ENCODE measurements around the gene PTGDS. TPM values are rescaled to one million over a fixed set of nuclear protein-coding genes. Genes with fewer than 3 reads are reported as not detected.

The PTGDS gene
- total RNA-seq, 1 experiment from 2014 or later, result 2.2 TPM

DNA sequence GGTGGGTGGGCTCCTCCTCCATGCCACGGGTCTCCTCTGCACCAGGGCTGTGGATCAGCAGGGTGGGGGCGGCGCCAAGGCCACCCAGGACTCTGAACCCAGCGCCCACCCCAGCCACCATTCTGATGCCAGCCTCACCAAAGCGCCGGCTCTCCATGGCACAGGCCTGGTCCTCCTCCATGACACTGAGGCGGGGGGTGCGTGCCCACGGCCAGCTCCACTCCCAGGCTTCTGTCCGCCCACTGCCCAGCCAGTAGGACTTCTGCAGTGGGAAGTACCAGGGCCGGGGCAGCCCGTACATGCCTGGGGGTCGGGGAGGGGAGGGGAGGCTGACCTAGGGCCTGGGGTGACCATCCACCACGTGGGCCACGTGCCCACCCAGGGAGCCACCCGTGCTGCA, 39.1 kb downstream of the PTGDS start (continued):
- TF ChIP-seq RELA (CRISPR knock-in tag; IDR thresholded peaks at IDR 0.05; ENCODE audit: borderline replicate concordance) (no peak), ATF1 (CRISPR knock-in tag; IDR thresholded peaks at IDR 0.05) (no peak), TEAD4 (CRISPR knock-in tag; IDR thresholded peaks at IDR 0.05) (no peak)
- TF ChIP-seq, protein P1, sequence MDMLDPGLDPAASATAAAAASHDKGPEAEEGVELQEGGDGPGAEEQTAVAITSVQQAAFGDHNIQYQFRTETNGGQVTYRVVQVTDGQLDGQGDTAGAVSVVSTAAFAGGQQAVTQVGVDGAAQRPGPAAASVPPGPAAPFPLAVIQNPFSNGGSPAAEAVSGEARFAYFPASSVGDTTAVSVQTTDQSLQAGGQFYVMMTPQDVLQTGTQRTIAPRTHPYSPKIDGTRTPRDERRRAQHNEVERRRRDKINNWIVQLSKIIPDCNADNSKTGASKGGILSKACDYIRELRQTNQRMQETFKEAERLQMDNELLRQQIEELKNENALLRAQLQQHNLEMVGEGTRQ (CRISPR knock-in tag; IDR thresholded peaks at IDR 0.05), result no peak
- TF ChIP-seq, protein P2, sequence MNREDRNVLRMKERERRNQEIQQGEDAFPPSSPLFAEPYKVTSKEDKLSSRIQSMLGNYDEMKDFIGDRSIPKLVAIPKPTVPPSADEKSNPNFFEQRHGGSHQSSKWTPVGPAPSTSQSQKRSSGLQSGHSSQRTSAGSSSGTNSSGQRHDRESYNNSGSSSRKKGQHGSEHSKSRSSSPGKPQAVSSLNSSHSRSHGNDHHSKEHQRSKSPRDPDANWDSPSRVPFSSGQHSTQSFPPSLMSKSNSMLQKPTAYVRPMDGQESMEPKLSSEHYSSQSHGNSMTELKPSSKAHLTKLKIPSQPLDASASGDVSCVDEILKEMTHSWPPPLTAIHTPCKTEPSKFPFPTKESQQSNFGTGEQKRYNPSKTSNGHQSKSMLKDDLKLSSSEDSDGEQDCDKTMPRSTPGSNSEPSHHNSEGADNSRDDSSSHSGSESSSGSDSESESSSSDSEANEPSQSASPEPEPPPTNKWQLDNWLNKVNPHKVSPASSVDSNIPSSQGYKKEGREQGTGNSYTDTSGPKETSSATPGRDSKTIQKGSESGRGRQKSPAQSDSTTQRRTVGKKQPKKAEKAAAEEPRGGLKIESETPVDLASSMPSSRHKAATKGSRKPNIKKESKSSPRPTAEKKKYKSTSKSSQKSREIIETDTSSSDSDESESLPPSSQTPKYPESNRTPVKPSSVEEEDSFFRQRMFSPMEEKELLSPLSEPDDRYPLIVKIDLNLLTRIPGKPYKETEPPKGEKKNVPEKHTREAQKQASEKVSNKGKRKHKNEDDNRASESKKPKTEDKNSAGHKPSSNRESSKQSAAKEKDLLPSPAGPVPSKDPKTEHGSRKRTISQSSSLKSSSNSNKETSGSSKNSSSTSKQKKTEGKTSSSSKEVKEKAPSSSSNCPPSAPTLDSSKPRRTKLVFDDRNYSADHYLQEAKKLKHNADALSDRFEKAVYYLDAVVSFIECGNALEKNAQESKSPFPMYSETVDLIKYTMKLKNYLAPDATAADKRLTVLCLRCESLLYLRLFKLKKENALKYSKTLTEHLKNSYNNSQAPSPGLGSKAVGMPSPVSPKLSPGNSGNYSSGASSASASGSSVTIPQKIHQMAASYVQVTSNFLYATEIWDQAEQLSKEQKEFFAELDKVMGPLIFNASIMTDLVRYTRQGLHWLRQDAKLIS (CRISPR knock-in tag; IDR thresholded peaks at IDR 0.05; ENCODE audit: borderline replicate concordance), result no peak

DNA sequence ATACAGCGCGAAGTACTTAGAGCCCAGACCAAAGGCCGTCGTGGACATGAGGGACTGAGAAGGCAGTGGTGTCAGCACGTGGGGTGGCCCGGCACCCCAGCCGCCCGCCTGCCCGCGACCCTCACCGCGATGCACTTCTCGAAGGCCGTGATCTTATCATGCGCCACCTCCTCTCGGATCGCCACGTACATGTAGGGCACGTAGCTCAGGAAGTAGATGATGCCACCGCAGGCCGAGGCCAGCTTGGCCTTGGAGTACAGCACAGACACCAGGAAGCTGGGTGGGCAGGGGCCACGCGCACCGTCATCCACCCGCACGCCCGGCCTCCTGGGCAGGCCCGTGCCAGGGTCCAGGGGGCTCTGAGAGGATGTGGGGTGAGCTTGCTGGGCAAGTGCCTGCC, 39.8 kb downstream of the PTGDS start:
- ChIA-PET POLR2A (no interaction called here), CTCF (interaction anchor here (1.4 to 2.0 kb wide), 2 partner anchors 12 to 69 kb away, joined by 3 to 12 read pairs; no protein-coding TSS in a partner anchor)
- TF ChIP-seq, protein P3, sequence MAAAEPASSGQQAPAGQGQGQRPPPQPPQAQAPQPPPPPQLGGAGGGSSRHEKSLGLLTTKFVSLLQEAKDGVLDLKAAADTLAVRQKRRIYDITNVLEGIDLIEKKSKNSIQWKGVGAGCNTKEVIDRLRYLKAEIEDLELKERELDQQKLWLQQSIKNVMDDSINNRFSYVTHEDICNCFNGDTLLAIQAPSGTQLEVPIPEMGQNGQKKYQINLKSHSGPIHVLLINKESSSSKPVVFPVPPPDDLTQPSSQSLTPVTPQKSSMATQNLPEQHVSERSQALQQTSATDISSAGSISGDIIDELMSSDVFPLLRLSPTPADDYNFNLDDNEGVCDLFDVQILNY (CRISPR knock-in tag; IDR thresholded peaks at IDR 0.05), result no peak
- TF ChIP-seq SOX15 (CRISPR knock-in tag; IDR thresholded peaks at IDR 0.05), result no peak
- TF ChIP-seq ZNF671 (CRISPR knock-in tag; IDR thresholded peaks at IDR 0.05), result no peak
- TF ChIP-seq JUN (CRISPR knock-in tag; IDR thresholded peaks at IDR 0.05), result no peak
- TF ChIP-seq FOXJ3 (CRISPR knock-in tag; IDR thresholded peaks at IDR 0.05; ENCODE audit: borderline replicate concordance), result no peak
- TF ChIP-seq, protein P4, sequence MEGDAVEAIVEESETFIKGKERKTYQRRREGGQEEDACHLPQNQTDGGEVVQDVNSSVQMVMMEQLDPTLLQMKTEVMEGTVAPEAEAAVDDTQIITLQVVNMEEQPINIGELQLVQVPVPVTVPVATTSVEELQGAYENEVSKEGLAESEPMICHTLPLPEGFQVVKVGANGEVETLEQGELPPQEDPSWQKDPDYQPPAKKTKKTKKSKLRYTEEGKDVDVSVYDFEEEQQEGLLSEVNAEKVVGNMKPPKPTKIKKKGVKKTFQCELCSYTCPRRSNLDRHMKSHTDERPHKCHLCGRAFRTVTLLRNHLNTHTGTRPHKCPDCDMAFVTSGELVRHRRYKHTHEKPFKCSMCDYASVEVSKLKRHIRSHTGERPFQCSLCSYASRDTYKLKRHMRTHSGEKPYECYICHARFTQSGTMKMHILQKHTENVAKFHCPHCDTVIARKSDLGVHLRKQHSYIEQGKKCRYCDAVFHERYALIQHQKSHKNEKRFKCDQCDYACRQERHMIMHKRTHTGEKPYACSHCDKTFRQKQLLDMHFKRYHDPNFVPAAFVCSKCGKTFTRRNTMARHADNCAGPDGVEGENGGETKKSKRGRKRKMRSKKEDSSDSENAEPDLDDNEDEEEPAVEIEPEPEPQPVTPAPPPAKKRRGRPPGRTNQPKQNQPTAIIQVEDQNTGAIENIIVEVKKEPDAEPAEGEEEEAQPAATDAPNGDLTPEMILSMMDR (IDR thresholded peaks at IDR 0.05), result no peak
- no peak for TF ChIP-seq ZNF396 (CRISPR knock-in tag; IDR thresholded peaks at IDR 0.05; ENCODE audit: borderline replicate concordance)
- TF ChIP-seq, protein P5, sequence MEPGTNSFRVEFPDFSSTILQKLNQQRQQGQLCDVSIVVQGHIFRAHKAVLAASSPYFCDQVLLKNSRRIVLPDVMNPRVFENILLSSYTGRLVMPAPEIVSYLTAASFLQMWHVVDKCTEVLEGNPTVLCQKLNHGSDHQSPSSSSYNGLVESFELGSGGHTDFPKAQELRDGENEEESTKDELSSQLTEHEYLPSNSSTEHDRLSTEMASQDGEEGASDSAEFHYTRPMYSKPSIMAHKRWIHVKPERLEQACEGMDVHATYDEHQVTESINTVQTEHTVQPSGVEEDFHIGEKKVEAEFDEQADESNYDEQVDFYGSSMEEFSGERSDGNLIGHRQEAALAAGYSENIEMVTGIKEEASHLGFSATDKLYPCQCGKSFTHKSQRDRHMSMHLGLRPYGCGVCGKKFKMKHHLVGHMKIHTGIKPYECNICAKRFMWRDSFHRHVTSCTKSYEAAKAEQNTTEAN (CRISPR knock-in tag; IDR thresholded peaks at IDR 0.05), result no peak
- no peak for TF ChIP-seq NFYB (CRISPR knock-in tag; conservative IDR thresholded peaks at IDR 0.05; ENCODE audit: low read depth)
- TF ChIP-seq ELF4 (CRISPR knock-in tag; IDR thresholded peaks at IDR 0.05; ENCODE audit: low read depth), result no peak
- TF ChIP-seq, protein P6, sequence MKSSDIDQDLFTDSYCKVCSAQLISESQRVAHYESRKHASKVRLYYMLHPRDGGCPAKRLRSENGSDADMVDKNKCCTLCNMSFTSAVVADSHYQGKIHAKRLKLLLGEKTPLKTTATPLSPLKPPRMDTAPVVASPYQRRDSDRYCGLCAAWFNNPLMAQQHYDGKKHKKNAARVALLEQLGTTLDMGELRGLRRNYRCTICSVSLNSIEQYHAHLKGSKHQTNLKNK (CRISPR knock-in tag; IDR thresholded peaks at IDR 0.05), result no peak
- TF ChIP-seq GABPB1 (CRISPR knock-in tag; IDR thresholded peaks at IDR 0.05), result no peak
- no peak for TF ChIP-seq ZNF263 (CRISPR knock-in tag; IDR thresholded peaks at IDR 0.05; ENCODE audit: low read depth)
- TF ChIP-seq ATF1 (CRISPR knock-in tag; IDR thresholded peaks at IDR 0.05), result no peak
- TF ChIP-seq MXD4 (CRISPR knock-in tag; IDR thresholded peaks at IDR 0.05; ENCODE audit: borderline replicate concordance), result no peak
- no peak for TF ChIP-seq SP1 (CRISPR knock-in tag; conservative IDR thresholded peaks at IDR 0.05)
- TF ChIP-seq, protein P7, sequence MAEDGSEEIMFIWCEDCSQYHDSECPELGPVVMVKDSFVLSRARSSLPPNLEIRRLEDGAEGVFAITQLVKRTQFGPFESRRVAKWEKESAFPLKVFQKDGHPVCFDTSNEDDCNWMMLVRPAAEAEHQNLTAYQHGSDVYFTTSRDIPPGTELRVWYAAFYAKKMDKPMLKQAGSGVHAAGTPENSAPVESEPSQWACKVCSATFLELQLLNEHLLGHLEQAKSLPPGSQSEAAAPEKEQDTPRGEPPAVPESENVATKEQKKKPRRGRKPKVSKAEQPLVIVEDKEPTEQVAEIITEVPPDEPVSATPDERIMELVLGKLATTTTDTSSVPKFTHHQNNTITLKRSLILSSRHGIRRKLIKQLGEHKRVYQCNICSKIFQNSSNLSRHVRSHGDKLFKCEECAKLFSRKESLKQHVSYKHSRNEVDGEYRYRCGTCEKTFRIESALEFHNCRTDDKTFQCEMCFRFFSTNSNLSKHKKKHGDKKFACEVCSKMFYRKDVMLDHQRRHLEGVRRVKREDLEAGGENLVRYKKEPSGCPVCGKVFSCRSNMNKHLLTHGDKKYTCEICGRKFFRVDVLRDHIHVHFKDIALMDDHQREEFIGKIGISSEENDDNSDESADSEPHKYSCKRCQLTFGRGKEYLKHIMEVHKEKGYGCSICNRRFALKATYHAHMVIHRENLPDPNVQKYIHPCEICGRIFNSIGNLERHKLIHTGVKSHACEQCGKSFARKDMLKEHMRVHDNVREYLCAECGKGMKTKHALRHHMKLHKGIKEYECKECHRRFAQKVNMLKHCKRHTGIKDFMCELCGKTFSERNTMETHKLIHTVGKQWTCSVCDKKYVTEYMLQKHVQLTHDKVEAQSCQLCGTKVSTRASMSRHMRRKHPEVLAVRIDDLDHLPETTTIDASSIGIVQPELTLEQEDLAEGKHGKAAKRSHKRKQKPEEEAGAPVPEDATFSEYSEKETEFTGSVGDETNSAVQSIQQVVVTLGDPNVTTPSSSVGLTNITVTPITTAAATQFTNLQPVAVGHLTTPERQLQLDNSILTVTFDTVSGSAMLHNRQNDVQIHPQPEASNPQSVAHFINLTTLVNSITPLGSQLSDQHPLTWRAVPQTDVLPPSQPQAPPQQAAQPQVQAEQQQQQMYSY (CRISPR knock-in tag; IDR thresholded peaks at IDR 0.05), result no peak
- TF ChIP-seq, protein P8, sequence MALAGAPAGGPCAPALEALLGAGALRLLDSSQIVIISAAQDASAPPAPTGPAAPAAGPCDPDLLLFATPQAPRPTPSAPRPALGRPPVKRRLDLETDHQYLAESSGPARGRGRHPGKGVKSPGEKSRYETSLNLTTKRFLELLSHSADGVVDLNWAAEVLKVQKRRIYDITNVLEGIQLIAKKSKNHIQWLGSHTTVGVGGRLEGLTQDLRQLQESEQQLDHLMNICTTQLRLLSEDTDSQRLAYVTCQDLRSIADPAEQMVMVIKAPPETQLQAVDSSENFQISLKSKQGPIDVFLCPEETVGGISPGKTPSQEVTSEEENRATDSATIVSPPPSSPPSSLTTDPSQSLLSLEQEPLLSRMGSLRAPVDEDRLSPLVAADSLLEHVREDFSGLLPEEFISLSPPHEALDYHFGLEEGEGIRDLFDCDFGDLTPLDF (CRISPR knock-in tag; IDR thresholded peaks at IDR 0.05), result no peak
- TF ChIP-seq ETV6 (CRISPR knock-in tag; IDR thresholded peaks at IDR 0.05), result no peak
- H3K4me1 Mint-ChIP-seq, result no peaks in the 10 kb centered on the region
- no peak overlapping the region for H3K27ac Mint-ChIP-seq
- DNase-seq (ENCODE audit: low spot score) (no peak), ATAC-seq (no peak)
- H3K9me3 Mint-ChIP-seq, result no peaks in the 10 kb centered on the region
- H3K4me3 Mint-ChIP-seq, result no peak overlapping the region
- H3K36me3 Mint-ChIP-seq, result peaks cover 9% of the 10 kb centered on the region
- no peaks in the 10 kb centered on the region for H3K27me3 Mint-ChIP-seq (ENCODE audit: low read depth)
